Mesothelial cell of epicardium (in vitro differentiated cells): ENCODE results near the gene REG1B. TPM values are rescaled to one million over a fixed set of nuclear protein-coding genes. Genes with fewer than 3 reads are reported as not detected.
"Not testable (repeated sequence)": the region's sequence is repeated elsewhere in the genome, so short reads cannot be mapped to it uniquely, and the experiment has no call there.

ENCODE experiments used
- DNase-seq, 2 experiments: peaks; one replicate each; pipeline ENCODE4 v3.0.0; 2021; ENCODE audit warnings: low spot score in 2 of 2; ENCODE audit not compliant: unreplicated experiment in 2 of 2
- H3K27ac Mint-ChIP-seq: 2 replicates; pipeline ENCODE4 v1.8.0; 2021; ENCODE audit warnings: mixed read lengths
- H3K27me3 Mint-ChIP-seq: 2 replicates; pipeline ENCODE4 v1.8.0; 2021; ENCODE audit warnings: low read depth, mixed read lengths
- H3K36me3 Mint-ChIP-seq: 2 replicates; pipeline ENCODE4 v1.8.0; 2021; ENCODE audit warnings: mixed read lengths
- H3K4me1 Mint-ChIP-seq: 2 replicates; pipeline ENCODE4 v1.8.0; 2021; ENCODE audit warnings: mixed read lengths
- H3K4me3 Mint-ChIP-seq: 2 replicates; pipeline ENCODE4 v1.8.0; 2021; ENCODE audit warnings: mild to moderate bottlenecking, moderate library complexity, mixed read lengths
- H3K9me3 Mint-ChIP-seq: 2 replicates; pipeline ENCODE4 v1.8.0; 2021; ENCODE audit warnings: mixed read lengths
- total RNA-seq: library from RNA; stranded (reverse); gene quantifications from 3 replicates; pipeline ENCODE4 v1.2.1, GENCODE V29; 2021
- TF ChIP-seq, protein P1 (sequence below): fragments of 200-600 bp; sonication (generic); IDR thresholded peaks from one replicate; pipeline ENCODE4 v1.5.0; 2021; ENCODE audit warnings: antibody characterized with exemption; ENCODE audit not compliant: unreplicated experiment

REG1B gene
- total RNA-seq, 1 donor from 2014 or later: not detected

DNA sequence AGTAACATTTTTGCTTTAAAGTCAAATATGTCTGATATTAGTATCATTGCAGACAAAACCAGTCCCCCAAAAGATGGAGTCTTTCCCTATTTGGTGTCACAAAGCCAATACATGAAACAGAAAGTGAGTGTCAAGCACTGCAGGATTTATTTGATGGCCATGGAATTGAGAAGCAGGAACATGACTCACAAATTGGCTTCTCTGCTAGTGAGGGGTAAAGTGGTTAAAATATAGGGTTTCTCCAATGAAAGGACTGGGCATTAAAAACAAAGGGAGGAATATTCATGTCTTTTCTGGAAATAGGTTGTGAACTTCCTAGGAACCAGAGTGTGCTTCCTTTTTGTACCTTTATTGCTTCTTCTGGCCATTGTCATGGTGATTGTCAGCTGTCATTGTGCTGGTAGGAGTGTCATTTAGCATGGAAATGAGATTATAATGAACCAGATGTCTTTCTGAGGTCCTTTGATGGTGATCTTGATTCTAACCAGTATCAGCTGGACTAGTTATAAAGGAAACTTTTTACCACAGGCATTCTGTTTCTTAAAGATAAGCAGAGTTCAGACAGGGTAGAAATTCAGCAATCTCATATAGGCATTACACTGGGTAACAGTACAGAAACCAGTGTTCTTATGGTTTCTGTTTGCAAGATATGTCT lies 4.1 kb downstream of the REG1B start:
- no peak overlapping the region for H3K4me3 Mint-ChIP-seq
- DNase-seq: no peak
- H3K9me3 Mint-ChIP-seq: peaks cover 14% of the 10 kb centered on the region
- TF ChIP-seq, protein P1, sequence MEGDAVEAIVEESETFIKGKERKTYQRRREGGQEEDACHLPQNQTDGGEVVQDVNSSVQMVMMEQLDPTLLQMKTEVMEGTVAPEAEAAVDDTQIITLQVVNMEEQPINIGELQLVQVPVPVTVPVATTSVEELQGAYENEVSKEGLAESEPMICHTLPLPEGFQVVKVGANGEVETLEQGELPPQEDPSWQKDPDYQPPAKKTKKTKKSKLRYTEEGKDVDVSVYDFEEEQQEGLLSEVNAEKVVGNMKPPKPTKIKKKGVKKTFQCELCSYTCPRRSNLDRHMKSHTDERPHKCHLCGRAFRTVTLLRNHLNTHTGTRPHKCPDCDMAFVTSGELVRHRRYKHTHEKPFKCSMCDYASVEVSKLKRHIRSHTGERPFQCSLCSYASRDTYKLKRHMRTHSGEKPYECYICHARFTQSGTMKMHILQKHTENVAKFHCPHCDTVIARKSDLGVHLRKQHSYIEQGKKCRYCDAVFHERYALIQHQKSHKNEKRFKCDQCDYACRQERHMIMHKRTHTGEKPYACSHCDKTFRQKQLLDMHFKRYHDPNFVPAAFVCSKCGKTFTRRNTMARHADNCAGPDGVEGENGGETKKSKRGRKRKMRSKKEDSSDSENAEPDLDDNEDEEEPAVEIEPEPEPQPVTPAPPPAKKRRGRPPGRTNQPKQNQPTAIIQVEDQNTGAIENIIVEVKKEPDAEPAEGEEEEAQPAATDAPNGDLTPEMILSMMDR: no peak
- peaks cover 4% of the 10 kb centered on the region for H3K4me1 Mint-ChIP-seq
- no peaks in the 10 kb centered on the region for H3K36me3 Mint-ChIP-seq
- H3K27me3 Mint-ChIP-seq: peaks cover 30% of the 10 kb centered on the region
- no peak overlapping the region for H3K27ac Mint-ChIP-seq

DNA sequence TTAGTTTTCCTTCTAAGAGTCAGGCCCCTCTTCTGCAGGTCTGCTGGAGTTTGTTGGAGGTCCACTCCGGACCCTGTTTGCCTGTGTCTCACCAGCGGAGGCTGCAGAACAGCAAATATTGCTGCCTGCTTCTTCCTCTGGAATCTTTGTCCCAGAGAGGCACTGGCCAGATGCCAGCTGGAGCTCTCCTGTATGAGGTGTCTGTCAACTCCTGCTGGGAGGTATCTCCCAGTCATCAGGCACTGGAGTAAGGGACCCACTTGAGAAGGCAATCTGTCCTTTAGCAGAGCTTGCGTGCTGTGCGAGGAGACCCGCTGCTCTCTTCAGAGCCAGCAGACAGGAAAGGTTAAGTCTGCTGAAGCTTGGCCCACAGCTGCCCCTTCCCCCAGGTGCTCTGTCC lies 4.8 kb downstream of the REG1B start:
- Mint-ChIP-seq H3K27ac (no peak overlapping the region), H3K4me1 (peaks cover 4% of the 10 kb centered on the region), H3K27me3 (peaks cover 28% of the 10 kb centered on the region), H3K4me3 (no peak overlapping the region), H3K9me3 (peaks cover 17% of the 10 kb centered on the region), H3K36me3 (no peaks in the 10 kb centered on the region)
- no peak for DNase-seq
- TF ChIP-seq, protein P1: no peak

DNA sequence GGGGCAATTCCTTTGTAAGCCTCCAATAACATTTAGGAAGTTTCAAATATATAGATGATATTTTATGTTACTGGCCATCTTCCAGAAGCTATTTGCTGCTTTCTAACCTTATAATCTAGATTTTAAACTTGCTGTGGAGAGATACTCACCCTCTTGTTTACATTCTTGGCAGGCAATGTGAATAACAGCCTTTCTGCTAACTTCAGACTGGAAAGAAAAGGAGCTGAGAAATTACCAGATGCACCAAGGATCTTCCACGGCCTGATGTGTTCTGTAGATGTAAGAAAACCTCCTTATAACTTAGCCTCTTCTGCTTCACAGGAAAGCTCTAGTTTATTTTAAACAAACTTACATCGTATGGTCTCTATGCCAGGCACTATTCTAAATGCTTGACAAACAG lies 16.7 kb downstream of the REG1B start:
- H3K36me3 Mint-ChIP-seq: no peaks in the 10 kb centered on the region
- H3K27me3 Mint-ChIP-seq: peaks cover 14% of the 10 kb centered on the region
- no peaks in the 10 kb centered on the region for H3K4me1 Mint-ChIP-seq
- TF ChIP-seq, protein P1: no peak
- H3K4me3 Mint-ChIP-seq: no peak overlapping the region
- no peak overlapping the region for H3K27ac Mint-ChIP-seq
- no peak for DNase-seq
- H3K9me3 Mint-ChIP-seq: no peaks in the 10 kb centered on the region

DNA sequence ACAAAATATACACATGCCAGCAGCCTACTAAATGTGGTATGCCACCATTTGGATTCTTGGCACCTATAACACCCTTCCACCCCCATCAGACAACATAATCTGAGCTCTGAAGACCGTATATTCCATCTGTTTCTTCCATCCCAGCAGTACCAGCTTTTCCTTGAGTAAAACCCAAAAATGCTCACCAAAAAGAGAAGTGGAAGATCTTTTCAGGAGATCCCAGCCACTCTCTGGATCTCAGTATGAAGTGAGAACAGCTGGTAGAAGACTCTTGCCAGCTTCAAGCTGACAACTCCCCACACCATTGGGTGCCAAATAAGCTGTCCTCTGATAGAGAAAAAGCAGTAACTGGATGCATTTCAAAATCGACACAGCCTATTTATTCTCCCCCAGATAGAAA lies 22.6 kb downstream of the REG1B start:
- Mint-ChIP-seq H3K4me3 (no peak overlapping the region), H3K9me3 (no peaks in the 10 kb centered on the region), H3K36me3 (no peaks in the 10 kb centered on the region), H3K27me3 (peaks cover 24% of the 10 kb centered on the region), H3K27ac (no peak overlapping the region), H3K4me1 (no peaks in the 10 kb centered on the region)
- DNase-seq: no peak
- TF ChIP-seq, protein P1: no peak

DNA sequence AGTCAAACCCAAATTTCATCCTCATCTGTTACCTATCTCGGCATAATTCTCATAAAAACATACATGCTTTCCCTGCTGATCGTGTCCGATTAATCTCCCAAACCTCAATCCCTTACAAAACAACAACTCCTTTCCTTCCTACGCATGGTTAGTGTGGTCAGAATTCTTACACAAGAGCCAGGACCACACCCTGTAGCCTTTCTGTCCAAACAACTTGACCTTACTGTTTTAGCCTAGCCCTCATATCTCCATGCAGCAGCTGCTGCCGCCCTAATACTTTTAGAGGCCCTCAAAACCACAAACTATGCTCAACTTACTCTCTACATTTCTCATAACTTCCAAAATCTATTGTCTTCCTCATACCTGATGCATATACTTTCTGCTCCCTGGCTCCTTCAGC lies 33.0 kb downstream of the REG1B start:
- not testable (repeated sequence) for H3K4me3 Mint-ChIP-seq, H3K9me3 Mint-ChIP-seq, H3K36me3 Mint-ChIP-seq, DNase-seq, H3K27ac Mint-ChIP-seq, H3K27me3 Mint-ChIP-seq, H3K4me1 Mint-ChIP-seq

DNA sequence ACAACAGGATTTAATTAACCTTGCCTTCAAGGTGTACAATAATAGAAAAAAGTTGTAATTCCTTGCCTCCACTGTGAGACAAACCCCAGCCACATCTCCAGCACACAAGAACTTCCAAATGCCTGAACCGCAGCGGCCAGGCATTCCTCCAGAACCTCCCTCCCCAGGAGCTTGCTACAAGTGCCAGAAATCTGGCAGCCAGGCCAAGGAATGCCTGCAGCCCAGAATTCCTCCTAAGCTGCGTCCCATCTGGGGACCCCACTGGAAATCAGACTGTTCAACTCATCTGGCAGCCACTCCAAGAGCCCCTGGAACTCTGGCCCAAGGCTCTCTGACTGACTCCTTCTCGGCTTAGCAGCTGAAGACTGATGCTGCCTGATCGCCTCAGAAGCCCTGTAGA lies 34.3 kb downstream of the REG1B start:
- not testable (repeated sequence) for H3K4me1 Mint-ChIP-seq, H3K4me3 Mint-ChIP-seq, H3K36me3 Mint-ChIP-seq, DNase-seq, H3K27me3 Mint-ChIP-seq, H3K27ac Mint-ChIP-seq, H3K9me3 Mint-ChIP-seq

DNA sequence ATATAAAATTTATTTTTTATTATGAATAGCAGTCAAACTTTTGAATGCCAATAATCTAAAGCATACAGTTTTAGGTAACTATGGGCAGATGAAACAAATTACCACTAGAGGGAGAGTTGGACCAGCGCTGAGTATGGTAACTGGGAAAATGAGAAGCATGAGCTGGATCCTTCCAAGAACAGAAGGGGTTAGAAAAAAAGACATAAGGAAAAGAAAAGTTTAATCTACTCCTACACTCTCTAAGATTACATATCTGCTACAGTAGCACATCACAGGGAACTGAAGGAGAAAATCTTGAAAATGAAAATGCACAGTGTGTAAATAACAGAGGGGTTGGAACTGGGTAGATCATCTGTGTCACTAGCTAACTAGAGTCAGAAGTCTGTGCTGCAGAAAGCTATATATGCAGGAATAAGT lies 46.8 kb downstream of the REG1B start:
- Mint-ChIP-seq H3K27ac (no peak overlapping the region), H3K4me3 (no peak overlapping the region), H3K36me3 (no peaks in the 10 kb centered on the region), H3K4me1 (peaks cover 2% of the 10 kb centered on the region), H3K9me3 (no peaks in the 10 kb centered on the region), H3K27me3 (peaks cover 10% of the 10 kb centered on the region)
- TF ChIP-seq, protein P1: peak; percentile 66
- no peak for DNase-seq
